Trophoblast cell (in vitro differentiated cells and primary cell): ENCODE measurements around the gene MDM2.
"Not testable (repeated sequence)": the region's sequence is repeated elsewhere in the genome, so short reads cannot be mapped to it uniquely, and the experiment has no call there.

Source experiments
- DNase-seq, 2 donors: peaks; one replicate each; pipeline ENCODE4 v3.0.0-alpha.2; 2016
- H2AFZ ChIP-seq: 2 replicates; pipeline ENCODE4 v1.6.1; 2013; ENCODE audit warnings: low read length, moderate library complexity, mild to moderate bottlenecking; ENCODE audit not compliant: insufficient read depth, poor library complexity
- H2AK5ac ChIP-seq: 2 replicates; pipeline ENCODE4 v1.6.1; 2013; ENCODE audit warnings: mild to moderate bottlenecking, low read length
- H2BK120ac ChIP-seq: 2 replicates; pipeline ENCODE4 v1.6.1; 2013; ENCODE audit warnings: low read length, mild to moderate bottlenecking, moderate library complexity; ENCODE audit not compliant: insufficient read depth, poor library complexity
- H2BK12ac ChIP-seq: 2 replicates; pipeline ENCODE4 v1.6.1; 2013; ENCODE audit warnings: mild to moderate bottlenecking, low read length, moderate library complexity
- H2BK5ac ChIP-seq: 2 replicates; pipeline ENCODE4 v1.6.1; 2013; ENCODE audit warnings: low read length, low read depth, moderate library complexity, mild to moderate bottlenecking; ENCODE audit not compliant: poor library complexity
- H3K14ac ChIP-seq: 2 replicates; pipeline ENCODE4 v1.6.1; 2013; ENCODE audit warnings: mild to moderate bottlenecking, low read length
- H3K18ac ChIP-seq: 2 replicates; pipeline ENCODE4 v1.6.1; 2013; ENCODE audit warnings: mild to moderate bottlenecking, low read length
- H3K23ac ChIP-seq: 2 replicates; pipeline ENCODE4 v1.6.1; 2013; ENCODE audit warnings: low read length
- H3K27ac ChIP-seq: 2 replicates; pipeline ENCODE4 v1.5.1; 2013; ENCODE audit warnings: low read depth, mild to moderate bottlenecking, inconsistent platforms, low read length, moderate library complexity
- H3K27me3 ChIP-seq: 2 replicates; pipeline ENCODE4 v1.6.1; 2013; ENCODE audit warnings: inconsistent platforms, mild to moderate bottlenecking, low read length, moderate library complexity; ENCODE audit not compliant: insufficient read depth
- H3K36me3 ChIP-seq, 2 experiments: 1 replicate in 1 of 2; 2 replicates in 1 of 2; pipeline ENCODE4 v1.6.1; 2013; ENCODE audit warnings: low read length in 2 of 2, mild to moderate bottlenecking in 2 of 2, moderate library complexity in 1 of 2; ENCODE audit not compliant: insufficient read depth in 2 of 2, control insufficient read depth in 1 of 2
- H3K4ac ChIP-seq: 2 replicates; pipeline ENCODE4 v1.6.1; 2013; ENCODE audit warnings: low read depth, mild to moderate bottlenecking, low read length, moderate library complexity
- H3K4me1 ChIP-seq, 2 experiments: 1 replicate in 1 of 2; 2 replicates in 1 of 2; pipeline ENCODE4 v1.6.1; 2013; ENCODE audit warnings: low read length in 2 of 2, mild to moderate bottlenecking in 2 of 2, moderate library complexity in 1 of 2; ENCODE audit not compliant: insufficient read depth in 2 of 2, control insufficient read depth in 1 of 2
- H3K4me2 ChIP-seq: 2 replicates; pipeline ENCODE4 v1.6.1; 2013; ENCODE audit warnings: inconsistent platforms, mild to moderate bottlenecking, low read length, moderate library complexity
- H3K4me3 ChIP-seq: 2 replicates; pipeline ENCODE4 v1.5.1; 2013; ENCODE audit warnings: mild to moderate bottlenecking, low read depth, low read length, inconsistent platforms
- H3K79me1 ChIP-seq: one replicate; pipeline ENCODE4 v1.6.1; 2013; ENCODE audit warnings: low read length
- H3K79me2 ChIP-seq: 2 replicates; pipeline ENCODE4 v1.6.1; 2013; ENCODE audit warnings: low read length, mild to moderate bottlenecking; ENCODE audit not compliant: control insufficient read depth, insufficient read depth, poor library complexity
- H3K9ac ChIP-seq: 2 replicates; pipeline ENCODE4 v1.6.1; 2013; ENCODE audit warnings: mild to moderate bottlenecking, low read length
- H3K9me3 ChIP-seq: 2 replicates; pipeline ENCODE4 v1.6.1; 2013; ENCODE audit warnings: low read depth, mild to moderate bottlenecking, control low read depth, inconsistent platforms, low read length; ENCODE audit not compliant: insufficient read depth
- H4K12ac ChIP-seq: 2 replicates; pipeline ENCODE4 v1.6.1; 2013; ENCODE audit warnings: low read depth, mild to moderate bottlenecking, low read length, moderate library complexity
- H4K8ac ChIP-seq: 2 replicates; pipeline ENCODE4 v1.6.1; 2013; ENCODE audit warnings: low read depth, mild to moderate bottlenecking, low read length, moderate library complexity
- H4K91ac ChIP-seq: one replicate; pipeline ENCODE4 v1.6.1; 2013; ENCODE audit warnings: low read depth, mild to moderate bottlenecking, low read length, moderate library complexity
- WGBS: extraction: QIAGEN DNeasy Blood & Tissue Kit; methylation state at CpG from one replicate; pipeline ENCODE4 v1.1.7; 2013; ENCODE audit warnings: missing lambda C conversion rate; ENCODE audit not compliant: insufficient read length, insufficient coverage; ENCODE audit errors: extremely low coverage; 5-methylcytosine and 5-hydroxymethylcytosine counted together

The MDM2 gene

DNA sequence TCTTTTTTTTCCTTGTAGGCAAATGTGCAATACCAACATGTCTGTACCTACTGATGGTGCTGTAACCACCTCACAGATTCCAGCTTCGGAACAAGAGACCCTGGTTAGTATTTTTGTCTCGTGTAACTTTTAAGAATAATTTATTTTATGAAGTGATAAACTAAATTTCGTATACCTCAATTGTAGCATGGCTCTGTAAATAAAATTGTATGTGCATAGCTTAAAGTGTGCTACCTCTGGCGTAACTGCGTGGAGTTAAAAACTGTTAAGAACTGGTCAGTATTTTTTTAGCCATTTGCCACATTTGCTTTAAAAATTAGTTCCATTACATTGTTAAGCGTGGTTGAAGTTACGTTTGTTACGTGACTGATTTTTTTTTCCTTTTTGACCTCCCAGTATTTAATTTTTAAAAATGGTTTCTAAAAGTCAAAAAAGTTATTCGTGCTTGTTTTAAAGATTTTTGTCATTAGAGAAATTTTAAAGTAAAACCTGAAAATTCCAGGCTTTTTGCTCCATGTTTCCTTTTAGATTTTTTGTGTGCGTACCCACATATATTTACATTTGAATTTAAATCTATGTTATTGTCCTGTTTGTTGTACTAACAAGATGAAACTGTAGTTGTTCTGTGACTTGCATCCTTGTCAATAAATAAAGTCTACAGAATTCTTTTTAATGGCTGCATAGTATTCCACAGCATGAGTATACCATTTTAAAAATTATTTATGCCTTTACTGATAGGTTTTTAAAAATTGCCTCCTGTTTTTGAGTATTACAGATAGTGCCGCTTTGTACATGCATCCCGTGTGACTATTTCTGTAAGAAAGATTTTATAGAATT is 1.4 kb downstream of the MDM2 start:
- peak overlapping the region; percentile 10 for H2BK120ac ChIP-seq
- peaks cover 10% of the 10 kb centered on the region for H3K79me2 ChIP-seq
- peak overlapping the region; percentile 100 for H3K27ac ChIP-seq
- H3K4me2 ChIP-seq, result peak overlapping the region; percentile 79
- no peak overlapping the region for H4K91ac ChIP-seq
- H3K14ac ChIP-seq, result no peak overlapping the region
- H2BK12ac ChIP-seq, result no peak overlapping the region
- H3K18ac ChIP-seq, result no peak overlapping the region
- peaks cover 6 to 8% of the 10 kb centered on the region in 2 experiments for H3K4me1 ChIP-seq
- H3K23ac ChIP-seq, result no peak overlapping the region
- peaks cover 23% of the 10 kb centered on the region for H3K79me1 ChIP-seq
- H2BK5ac ChIP-seq, result no peak overlapping the region
- no peaks in the 10 kb centered on the region for H3K27me3 ChIP-seq
- no peak for DNase-seq
- no peak overlapping the region for H3K9ac ChIP-seq
- peak overlapping the region; percentile 35 for H4K8ac ChIP-seq
- no peak overlapping the region for H2AFZ ChIP-seq
- no peak overlapping the region for H2AK5ac ChIP-seq
- no peak overlapping the region for H3K4me3 ChIP-seq
- peak overlapping the region; percentile 75 for H3K4ac ChIP-seq
- no peaks in the 10 kb centered on the region for H3K9me3 ChIP-seq
- H4K12ac ChIP-seq, result no peak overlapping the region
- peaks cover 7 to 9% of the 10 kb centered on the region in 2 experiments for H3K36me3 ChIP-seq
- WGBS, result no CpG with 5 or more reads among the region's 12 CpGs

DNA sequence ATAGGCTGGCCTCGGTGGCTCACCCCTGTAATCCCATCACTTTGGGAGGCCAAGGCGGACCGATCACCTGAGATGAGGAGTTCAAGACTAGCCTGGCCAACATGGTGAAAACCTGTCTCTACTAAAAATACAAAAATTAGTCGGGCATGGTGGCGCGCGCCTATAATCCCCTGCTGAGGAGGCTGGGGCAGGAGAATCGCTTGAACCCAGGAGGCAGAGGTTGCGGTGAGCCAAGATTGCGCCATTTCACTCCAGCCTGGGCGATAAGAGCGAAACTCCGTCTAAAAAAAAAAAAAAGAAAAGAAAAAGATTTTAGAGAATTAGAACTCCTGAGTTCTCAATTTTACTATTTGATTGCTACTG is 2.0 kb downstream of the MDM2 start:
- not testable (repeated sequence) for H3K9me3 ChIP-seq, H3K4me1 ChIP-seq, H3K4me3 ChIP-seq, H3K79me2 ChIP-seq, H3K27ac ChIP-seq, H2AFZ ChIP-seq, H3K18ac ChIP-seq, H4K91ac ChIP-seq, H2BK5ac ChIP-seq, H4K12ac ChIP-seq, H2AK5ac ChIP-seq, H3K36me3 ChIP-seq, H3K23ac ChIP-seq, H2BK12ac ChIP-seq, H2BK120ac ChIP-seq, H3K9ac ChIP-seq, H3K27me3 ChIP-seq, H3K14ac ChIP-seq
- Histone ChIP-seq H3K4me2 (peak overlapping the region; percentile 12), H3K4ac (peak overlapping the region; percentile 75), H4K8ac (peak overlapping the region; percentile 38), H3K79me1 (peaks cover 21% of the 10 kb centered on the region)
- peak in 1 of 2 donors; percentile 26 for DNase-seq
- no CpG with 5 or more reads among the region's 13 CpGs for WGBS

DNA sequence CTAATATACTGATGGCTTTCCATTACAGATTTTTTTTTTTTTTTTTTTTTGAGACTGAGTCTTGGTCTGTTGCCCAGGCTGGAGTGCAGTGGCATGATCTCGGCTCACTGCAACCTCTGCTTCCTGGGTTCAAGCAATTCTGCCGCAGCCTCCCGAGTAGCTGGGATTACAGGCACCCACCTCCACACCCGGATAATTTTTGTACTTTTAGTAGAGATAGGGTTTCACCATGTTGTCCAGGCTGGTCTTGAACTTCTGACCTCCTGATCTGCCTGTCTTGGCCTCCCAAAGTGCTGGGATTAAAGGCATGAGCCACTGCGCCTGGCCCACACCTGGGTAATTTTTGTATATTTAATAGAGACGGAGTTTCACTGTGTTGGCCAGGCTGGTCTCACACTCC is 3.6 kb downstream of the MDM2 start:
- H3K9ac ChIP-seq, H2BK120ac ChIP-seq, H2BK5ac ChIP-seq, H3K4me1 ChIP-seq, H3K27ac ChIP-seq, H3K4me2 ChIP-seq, H3K14ac ChIP-seq, H3K27me3 ChIP-seq, H2BK12ac ChIP-seq, H3K4me3 ChIP-seq, H3K18ac ChIP-seq, H4K8ac ChIP-seq, H4K91ac ChIP-seq, H3K79me2 ChIP-seq, H3K4ac ChIP-seq, H3K23ac ChIP-seq, H2AK5ac ChIP-seq, H3K9me3 ChIP-seq, H2AFZ ChIP-seq, DNase-seq, H4K12ac ChIP-seq: not testable (repeated sequence)
- H3K79me1 ChIP-seq, result peaks cover 15% of the 10 kb centered on the region
- WGBS, result no CpG with 5 or more reads among the region's 6 CpGs
- peaks cover 14 to 16% of the 10 kb centered on the region in 2 experiments for H3K36me3 ChIP-seq

DNA sequence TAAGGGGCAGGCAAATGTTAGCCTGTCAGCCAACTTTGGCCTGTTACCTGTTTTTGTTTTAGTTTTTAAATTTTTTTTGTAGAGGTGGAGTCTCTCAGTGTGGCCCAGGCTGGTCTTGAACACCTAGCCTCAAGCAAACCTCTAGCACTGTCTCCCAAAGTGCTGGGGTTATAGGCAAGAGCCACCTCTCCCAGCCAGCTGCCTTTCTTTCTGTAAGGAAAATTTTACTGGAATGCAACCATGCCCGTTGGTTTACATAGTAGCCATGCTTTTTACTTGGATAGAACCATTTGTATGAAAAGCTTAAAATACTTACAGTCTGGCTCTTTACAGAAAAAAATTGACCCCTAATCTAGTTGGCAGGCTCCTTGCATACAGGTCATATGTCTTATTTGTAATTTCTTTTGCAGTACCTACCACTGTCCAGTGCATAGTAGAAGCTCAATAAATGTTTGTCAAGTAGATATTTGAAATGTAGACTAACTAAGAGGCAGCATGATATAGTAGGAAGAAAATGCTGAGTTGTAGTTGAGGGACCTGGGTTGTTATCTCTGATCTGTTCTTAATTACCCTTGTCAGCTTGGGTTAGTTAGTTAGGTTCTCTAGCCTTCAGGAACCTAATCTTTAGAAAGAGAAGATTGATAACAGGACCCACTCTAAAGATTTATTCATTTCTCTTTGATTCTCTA is 4.7 kb downstream of the MDM2 start:
- Histone ChIP-seq H4K12ac (no peak overlapping the region), H3K18ac (no peak overlapping the region), H3K4me3 (no peak overlapping the region), H3K4me1 (no peaks in the 10 kb centered on the region), H3K4ac (peak overlapping the region; percentile 86), H2BK120ac (no peak overlapping the region), H2AK5ac (no peak overlapping the region), H3K9me3 (no peaks in the 10 kb centered on the region), H3K79me1 (peaks cover 10% of the 10 kb centered on the region), H2BK12ac (no peak overlapping the region), H4K91ac (no peak overlapping the region), H2AFZ (no peak overlapping the region), H3K27ac (peak overlapping the region; percentile 26), H2BK5ac (no peak overlapping the region), H3K23ac (no peak overlapping the region), H3K27me3 (no peaks in the 10 kb centered on the region), H3K9ac (no peak overlapping the region), H3K36me3 (peaks cover 18% of the 10 kb centered on the region in 2 experiments), H3K79me2 (peaks cover 8% of the 10 kb centered on the region), H3K14ac (no peak overlapping the region), H3K4me2 (peak overlapping the region; percentile 19), H4K8ac (no peak overlapping the region)
- no CpG with 5 or more reads among the region's 1 CpG for WGBS
- DNase-seq, result peak; percentile 97 to 98
